CD4-positive, alpha-beta T cell treated with Interleukin-15 for 1 hour (primary cell): ENCODE data around the gene TMEM42.
"Not testable (repeated sequence)": the region's sequence is repeated elsewhere in the genome, so short reads cannot be mapped to it uniquely, and the experiment has no call there.

Source experiments
- DNase-seq: peaks from one replicate; pipeline ENCODE4 v3.0.0-alpha.2; 2020

Gene TMEM42

DNA sequence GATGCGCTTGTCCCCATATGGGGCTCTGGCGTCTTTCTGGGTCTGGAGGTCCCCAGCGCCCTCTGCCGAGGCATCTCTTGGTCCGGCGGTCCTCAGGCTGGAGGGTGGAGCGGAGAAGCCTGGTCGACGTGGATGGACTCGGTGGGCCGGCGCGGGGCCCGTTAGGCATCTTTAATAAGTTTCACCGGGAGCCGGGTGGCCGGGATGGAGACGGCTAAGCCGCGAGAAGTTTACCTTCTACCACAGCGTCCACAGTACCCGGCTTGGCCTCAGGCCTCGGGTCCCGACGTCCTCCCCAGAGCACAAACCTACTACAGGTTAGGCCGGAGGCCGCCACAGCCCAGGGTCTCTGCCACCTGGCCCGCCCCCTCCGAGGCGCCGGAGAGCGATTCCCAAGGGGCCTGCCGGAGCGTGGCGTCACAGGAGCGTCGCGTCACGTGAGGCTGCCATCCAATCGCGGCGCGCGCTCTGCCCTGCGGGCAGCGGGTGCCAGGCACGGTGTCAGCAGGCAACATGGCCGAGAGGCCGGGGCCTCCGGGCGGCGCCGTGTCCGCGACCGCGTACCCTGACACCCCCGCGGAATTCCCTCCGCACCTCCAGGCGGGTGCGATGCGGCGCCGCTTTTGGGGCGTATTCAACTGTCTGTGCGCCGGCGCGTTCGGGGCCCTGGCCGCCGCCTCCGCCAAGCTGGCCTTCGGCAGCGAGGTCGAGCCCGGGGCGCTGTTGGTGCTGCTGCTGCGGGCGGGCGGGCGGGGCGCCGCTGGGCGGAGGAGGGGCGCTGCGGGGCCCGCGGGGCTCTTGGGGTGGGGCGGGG lies at the start of gene TMEM42:
Gene TMEM42, plus strand, starts transcription at position 501 of the 814 bp plus-strand sequence. Its CDS starts 13 bp downstream, at position 514.
- DNase-seq: peak; percentile 92

DNA sequence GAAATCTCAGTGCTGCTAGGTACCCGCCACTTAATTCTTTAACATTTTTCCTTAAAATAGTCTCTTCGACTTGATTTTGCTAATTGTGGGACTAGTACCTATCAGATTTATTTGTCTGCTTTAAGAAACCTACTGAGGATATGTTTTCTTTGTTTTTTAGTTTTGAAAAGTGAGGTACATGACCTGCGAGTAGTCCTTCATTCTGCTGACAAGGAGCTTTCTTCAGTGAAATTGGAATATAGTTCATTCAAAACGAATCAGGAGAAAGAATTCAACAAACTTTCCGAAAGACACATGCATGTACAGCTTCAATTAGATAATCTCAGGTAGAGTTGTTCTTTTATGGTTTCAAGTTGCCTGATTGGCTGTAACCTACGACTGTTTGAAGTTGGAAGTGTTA lies 47.0 kb upstream of the TMEM42 start:
- DNase-seq: no peak

DNA sequence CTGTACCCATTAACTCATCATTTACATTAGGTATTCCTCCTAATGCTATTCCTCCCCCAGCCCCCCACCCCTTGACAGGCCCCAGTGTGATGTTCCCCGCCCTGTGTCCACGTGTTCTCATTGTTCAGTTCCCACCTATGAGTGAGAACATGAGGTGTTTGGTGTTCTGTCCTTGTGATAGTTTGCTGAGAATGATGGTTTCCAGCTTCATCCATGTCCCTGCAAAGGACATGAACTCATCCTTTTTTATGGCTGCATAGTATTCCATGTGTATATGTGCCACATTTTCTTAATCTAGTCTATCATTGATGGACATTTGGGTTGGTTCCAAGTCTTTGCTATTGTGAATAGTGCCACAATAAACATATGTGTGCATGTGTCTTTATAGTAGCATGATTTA lies 45.4 kb upstream of the TMEM42 start:
- not testable (repeated sequence) for DNase-seq

DNA sequence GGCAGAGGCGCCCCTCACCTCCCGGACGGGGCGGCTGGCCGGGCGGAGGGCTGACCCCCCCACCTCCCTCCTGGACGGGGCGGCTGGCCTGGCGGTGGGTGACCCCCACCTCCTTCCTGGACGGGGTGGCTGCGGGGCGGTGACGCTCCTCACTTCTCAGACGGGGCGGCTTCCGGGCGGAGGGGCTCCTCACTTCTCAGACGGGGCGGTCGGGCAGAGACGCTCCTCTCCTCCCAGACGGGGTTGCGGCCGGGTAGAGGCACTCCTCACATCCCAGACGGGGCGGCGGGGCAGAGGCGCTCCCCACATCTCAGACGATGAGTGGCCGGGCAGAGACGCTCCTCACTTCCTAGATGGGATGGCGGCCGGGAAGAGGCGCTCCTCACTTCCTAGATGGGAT lies 40.5 kb upstream of the TMEM42 start:
- DNase-seq: not testable (repeated sequence)

DNA sequence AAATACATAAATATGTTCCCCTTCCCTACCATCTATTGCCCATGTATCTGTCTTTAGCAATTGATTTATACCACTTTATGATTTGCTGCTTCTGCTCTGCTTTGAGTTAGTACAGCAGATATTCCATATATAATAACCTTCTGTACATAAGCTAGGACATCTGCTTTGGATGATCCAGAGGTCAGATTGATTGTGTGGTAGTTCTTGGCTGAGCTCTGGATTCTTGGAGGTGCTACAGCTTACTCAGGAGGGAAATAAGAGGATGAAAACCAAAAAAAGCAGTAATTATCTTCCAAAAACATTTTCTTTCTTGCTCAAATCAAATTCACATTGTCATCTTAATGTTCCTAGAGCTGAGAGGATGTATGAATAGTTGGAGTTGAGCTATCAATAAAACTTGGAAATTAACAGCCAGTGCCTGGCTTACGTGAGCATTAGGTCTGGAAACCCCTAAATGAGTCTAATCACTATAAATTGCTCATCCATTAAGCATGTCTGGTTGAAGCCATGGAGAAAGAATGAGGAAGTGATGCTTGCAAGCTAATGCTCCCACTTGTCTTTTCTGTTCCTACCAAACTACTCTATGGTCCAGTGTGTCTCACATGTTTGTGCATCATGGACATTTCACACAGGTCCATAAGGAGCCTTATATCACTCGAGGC lies 36.3 kb upstream of the TMEM42 start:
- no peak for DNase-seq

DNA sequence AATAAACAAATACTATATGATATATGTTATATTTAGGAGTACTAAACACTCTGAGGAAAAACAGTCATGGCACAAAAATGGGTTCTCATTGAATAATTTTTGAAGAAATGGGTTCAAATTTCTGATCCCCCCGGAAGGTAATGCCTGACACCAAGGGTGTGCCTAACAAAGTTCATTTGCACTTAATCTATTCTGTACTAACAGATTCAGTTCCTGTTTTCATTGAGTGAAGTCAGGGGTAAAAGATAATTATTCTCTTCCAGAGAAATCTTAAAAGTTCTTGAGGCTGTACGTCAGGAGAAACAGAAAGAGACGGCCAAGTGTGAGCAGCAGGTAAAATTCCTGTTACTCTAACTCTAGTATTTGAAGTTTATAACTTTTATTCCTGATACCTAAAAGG lies 34.5 kb upstream of the TMEM42 start:
- no peak for DNase-seq

DNA sequence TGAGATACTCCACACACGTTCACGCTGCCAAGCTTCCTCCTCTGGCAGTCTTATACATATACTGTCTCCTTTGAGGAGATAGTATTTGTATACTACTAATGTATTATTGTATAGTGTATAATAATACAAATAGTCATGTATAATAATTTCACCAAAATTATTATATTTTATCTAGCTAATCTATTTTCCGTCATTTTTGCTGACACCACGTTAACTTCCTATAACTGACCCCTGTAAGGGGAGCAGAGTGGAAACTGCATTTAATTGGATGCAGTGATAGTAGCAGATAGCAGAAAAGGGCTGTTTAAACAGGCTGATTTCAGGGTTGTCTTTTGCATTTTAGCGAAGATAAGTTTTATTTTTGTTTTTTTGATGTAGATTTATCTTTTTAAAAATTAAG lies 30.5 kb upstream of the TMEM42 start:
- DNase-seq: no peak

DNA sequence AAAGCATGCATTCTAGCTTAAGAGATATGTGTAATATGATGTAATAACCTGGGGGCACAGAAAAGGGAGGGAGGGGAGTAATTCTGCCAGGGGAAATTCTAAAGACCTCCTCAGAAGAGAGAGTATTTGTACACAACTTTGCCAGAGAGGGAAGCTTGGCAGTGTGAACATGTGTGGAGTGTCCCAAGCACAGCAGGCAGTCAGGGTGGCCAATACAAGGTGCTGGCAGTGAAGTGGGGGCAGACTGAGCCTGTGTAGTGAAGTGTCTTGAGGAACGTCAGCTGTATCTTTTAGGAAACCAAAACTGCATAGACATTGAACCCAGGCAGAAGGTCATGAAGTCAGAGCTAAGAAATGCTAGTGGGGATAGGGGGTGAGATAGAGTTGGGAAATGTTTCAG lies 29.7 kb upstream of the TMEM42 start:
- DNase-seq: no peak

DNA sequence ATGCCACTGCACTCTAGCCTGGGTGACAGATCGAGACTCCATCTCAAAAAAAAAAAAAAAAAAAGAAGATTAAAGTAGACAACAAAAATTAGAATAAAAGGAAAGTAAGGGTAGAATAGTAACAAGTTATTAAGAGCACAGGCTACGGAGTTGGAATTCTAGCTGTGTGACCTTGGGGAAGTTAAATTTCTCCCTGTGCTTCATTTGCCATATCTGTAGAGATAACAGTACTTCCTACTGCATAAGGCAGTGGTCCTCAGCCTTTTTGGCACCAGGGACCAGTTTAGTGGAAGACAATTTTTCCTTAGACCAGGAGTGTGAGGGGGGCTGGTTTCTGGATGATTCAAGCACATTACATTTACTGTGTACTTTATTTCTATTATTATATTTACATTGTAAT lies 28.7 kb upstream of the TMEM42 start:
- DNase-seq: no peak

DNA sequence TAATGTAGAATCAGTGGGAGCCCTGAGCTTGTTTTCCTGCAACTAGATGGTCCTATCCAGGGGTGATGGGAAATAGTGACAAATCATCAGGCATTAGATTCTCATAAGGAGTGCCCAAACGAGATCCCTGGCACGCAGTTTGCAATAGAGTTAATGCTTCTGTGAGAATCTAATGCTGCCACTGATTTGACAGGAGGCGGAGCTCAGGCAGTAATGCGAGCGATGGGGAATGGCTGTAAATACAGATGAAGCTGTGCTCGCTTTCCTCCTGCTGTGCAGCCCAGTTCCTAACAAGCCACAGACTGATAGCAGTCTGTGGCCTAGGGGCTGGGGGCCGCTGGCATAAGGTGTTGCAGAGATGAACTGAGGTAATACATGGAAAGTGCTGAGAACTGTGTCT lies 28.3 kb upstream of the TMEM42 start:
- DNase-seq: no peak

DNA sequence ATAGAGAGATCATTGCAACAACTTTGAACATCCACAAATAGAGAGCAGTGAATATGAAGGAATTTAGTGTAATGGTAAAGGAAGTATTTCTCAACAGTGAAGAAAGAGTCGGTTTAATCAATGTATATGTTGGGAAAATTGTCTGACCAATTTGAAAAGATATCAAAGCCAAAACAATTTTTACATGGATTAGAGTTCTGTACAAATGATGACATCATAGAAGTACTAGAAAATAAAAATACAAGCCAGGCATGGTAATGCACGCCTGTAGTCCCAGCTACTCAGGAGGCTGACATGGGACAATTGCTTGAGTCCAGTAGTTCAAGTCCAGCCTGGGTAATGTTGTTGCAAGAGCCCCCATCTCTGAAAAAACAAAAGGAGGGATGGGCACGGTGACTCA lies 26.0 kb upstream of the TMEM42 start:
- DNase-seq: no peak

DNA sequence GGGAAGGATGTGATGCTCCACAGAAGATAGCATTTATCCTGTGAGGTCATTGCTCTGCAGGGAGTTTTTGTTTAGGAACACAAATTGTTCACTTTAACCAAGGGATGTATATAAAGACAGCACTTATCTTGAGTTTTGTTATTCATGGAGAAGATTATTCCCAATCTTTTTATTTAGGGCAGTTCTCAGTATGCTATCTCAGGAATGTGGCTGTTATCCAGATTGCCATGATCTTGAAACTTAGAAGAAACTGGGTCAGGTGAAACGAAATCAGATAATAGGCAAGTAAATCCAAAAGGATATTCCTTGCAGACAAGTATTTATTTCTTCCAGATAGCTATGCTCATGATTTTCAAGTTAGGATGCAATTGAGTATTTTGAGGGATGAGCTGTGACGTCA lies 19.3 kb upstream of the TMEM42 start:
- no peak for DNase-seq

DNA sequence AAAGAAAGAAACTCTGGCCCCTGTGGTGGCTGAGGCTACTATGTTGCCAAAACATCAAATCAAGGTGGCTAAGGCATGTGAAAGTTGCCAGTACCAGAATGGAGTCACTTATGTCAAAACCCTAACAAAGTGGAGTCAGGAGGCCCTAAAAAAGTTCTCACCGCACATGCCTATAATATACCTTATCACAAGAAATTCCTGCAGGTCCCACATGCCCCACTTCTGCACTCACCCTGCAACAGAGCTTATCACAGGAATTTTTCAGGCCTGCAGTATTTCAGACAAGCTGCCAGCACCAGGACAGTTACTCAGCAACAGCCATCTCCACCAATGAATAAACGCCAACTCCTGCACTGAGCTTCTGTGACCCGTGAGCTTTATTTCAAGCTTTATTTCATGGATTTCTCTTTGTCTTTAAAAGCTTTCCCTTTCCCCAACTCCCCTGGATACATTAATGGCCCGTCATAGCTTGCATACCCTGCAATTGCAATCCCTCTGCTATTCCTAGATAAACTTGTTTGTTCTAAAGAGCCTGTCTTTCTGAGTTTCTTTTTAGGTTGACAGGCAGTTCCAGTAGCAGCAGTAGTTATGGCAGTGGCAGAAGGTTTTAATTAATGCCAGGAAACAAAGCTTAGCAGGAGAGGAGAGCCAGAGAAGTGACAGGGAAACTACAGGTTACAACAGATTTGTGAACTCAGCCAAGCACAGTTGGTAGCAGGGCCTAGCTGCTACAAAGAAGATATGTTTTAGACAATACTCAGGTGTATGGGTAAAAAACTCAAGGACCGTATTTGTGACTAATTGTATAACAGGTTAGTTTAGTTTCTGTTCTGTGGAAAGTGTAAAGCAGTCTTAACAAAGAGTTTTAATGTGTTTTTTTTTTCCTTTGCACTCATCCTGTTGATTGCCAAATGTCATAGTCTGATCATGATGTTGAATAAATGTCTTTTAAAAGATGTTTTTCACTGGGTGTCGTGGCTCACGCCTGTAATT lies 15.9 kb upstream of the TMEM42 start:
- DNase-seq: no peak

DNA sequence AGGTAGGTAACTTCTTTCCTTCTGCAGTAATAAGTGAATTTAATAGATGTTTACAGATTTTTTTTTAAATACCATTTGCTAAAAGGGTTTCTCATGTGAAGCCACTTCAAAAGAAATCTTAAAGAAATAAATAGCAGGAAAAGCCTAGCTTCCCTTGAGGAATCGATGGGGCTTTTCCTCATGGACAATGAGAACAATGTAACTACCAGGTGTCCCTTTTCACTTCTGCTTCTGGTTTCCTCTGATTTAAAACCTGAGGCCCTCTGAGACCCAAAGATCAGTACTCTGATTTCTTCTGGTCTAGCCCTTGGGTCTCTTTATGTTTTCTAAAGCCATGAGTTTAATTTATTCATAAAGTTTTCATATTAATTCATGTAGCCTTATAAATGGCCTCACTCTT lies 13.1 kb upstream of the TMEM42 start:
- DNase-seq: no peak

DNA sequence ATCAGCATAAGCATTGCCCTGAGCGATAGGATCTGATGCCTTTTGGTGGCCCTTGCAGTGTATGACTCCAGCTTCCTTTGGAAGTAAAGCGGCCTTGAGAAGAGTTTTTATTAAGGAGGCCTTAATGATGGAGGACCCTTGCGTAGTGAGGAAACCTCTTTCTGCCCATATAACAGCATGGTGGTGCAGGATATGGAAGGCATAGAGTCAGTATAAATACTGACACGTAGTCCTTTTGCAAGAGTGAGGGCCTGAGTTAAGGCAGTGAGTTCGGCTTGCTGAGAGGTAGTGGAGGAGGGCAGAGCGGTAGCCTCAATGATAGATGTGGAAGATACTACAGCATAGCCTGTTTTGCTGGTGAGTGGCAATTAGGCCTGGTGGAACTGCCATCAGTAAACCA lies 5.0 kb upstream of the TMEM42 start:
- DNase-seq: not testable (repeated sequence)

DNA sequence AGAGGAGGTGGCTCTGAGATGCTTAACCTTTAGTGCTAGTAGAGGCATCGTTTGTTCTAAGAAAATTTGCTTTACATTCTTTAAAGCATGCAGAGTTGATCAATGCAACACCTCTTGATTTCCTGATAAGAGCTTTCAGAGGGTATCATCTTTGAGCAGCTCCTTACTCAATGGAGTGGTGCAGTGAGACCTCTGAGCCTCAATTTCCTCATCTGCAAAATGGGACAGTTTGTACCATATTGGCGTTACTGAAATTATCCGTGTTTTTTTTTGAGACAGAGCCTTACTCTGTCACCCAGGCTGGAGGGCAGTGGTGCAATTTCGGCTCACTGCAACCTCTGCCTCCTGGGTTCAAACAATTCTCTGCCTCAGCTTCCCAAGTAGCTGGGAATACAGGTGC lies 1.6 kb upstream of the TMEM42 start:
- DNase-seq: no peak

DNA sequence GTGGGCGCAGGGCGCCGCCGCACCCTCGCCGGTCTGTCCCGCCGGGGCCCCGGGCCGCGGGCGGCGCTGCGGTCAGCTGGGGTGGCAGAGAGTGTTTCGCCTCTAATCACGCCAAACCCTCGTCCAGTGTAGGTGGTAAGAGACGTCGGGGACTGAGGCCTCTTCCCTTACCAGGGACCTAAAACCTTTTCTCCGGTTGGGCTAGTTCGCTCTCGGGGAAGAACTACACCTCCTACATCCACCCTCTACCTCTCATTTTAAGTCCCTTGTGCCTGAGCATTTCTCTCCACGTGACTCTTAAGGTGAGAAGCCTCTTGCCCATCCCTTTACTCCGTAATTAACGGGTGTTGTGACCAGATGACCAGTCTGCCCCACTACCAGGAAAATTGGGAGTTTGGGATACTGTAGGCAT lies 520 bp downstream of the TMEM42 start:
- no peak for DNase-seq

DNA sequence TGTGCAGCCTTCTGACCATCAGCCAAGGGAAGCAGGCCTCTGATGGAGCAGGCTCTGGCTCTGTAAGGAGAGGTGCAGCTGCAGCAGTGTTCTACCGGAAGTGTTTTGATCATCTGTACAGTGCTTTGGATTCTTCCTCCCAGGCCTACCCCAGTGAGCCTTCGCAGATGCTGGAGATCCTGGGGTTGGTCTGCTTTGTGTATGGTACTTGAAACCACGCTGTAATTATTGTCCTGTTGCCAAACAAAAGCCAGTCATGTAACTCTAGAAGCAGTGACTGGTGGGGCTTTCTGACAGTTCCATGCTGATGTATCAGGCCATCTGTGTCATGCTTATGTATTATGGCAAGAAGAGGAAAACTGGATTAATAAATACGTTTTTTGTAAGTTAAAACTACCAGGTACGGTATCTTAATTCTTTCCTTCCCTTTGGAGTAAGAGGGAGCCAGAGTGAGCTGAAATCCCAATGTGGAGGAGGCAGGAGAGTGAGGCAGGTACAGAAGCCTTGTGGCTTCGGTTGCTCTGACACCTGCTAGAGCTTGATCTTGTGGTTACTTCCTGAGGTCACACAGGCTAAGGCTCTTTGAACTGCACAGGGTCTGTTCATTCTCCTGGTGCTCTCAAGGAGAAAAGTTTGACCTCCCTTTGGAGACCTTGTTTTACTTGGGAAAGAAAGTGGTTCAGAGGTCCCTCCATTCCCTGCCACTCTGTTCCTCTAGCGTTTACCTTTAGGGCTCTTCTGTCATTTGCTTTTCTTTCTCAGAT lies 3.7 kb downstream of the TMEM42 start:
- DNase-seq: no peak

DNA sequence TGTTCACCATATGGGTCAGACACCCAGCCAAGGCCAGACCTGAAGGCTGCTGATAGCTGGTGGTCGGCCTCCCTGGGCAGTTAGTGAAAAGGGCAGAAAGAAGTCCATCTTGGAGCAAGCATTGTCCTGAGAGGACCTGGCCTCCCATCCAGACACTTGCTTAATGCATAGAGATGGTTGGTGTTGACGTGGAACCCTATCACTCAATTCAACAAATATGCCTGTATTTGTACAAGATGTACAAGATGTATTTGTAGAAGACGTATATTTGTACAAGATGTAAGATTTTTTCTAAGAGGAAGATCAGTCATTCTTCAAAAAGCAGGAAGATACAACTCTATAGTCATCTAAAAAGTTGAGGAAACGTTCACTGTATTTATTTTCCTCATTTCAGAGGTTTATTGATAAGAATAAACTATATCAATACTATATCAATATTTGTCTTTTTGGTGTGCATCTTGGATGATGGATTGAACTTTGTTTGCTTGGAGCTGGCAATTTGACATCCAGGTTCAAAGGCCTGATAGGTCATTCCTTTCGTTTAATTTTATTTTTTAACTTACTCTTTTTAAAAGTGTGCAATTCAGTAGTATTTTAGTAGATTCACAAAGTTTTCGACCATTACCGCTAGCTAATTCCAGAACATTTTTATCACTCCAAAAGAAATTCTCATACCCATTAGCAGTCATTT lies 5.9 kb downstream of the TMEM42 start:
- no peak for DNase-seq

DNA sequence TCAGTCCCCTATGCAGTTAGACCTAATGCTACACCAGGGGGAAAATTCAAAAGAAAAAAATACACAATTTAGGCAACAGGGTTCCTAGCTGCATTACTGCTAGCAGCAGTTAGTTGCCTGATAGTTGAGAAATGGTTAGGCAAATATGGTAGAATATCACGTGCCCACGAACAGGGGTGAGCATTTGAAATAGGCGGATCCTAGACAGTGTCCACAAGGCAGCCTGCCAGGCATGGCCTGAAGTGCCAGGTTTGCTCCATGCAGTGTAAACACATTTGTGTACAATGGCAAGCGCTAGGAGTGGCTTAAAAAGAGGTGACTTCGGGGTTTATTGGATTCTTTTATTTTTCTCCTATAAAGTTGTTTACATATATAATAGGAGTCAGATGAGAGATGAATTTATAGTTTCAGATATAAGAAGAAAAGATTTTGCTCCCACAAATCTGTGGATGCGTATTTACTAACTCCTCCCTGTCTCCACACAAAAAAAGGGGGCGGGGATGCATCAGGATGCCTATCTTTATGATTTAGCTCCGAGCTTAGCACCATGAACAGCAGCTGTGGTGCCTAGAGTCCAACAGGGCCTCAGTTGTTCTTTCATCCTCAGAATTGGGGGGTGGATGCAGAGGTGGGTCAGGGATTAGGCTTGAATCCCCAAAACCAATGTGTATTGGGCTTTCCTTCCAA lies 8.8 kb downstream of the TMEM42 start:
- no peak for DNase-seq

DNA sequence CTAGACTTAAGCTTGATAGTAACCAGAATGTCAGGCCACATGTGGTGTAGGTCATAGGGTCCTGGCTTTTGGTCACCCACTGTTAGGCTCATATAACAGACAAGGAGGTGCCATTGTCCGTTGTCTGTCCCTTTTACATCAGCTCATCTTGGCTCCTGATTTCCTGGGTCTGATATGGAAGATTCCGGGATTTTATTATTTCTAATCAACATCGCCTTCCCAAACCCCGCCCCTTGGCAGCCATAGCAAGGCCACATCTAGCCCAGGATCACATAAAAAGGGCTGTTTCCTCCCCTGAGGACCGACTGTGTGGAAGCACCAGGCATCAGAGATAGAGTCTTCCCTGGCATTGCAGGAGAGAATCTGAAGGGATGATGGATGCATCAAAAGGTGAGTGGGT lies 12.6 kb downstream of the TMEM42 start, which contains the start of gene TGM4:
Gene TGM4, plus strand, starts transcription at position 301 of the 400 bp plus-strand sequence. Its CDS starts 71 bp downstream, at position 372.
- no peak for DNase-seq
